IMR-90 (cell line): ENCODE data around the gene MB21D2. TPM values are rescaled to one million over a fixed set of nuclear protein-coding genes. Genes with fewer than 3 reads are reported as not detected.

ENCODE experiments used
- ATAC-seq: fragments of 200-7000 bp; cut with Tn5 transposase; 2 replicates; pipeline ENCODE4 v1.9.1; 2020; ENCODE audit warnings: low read depth, mild to moderate bottlenecking, moderate library complexity
- BruUV-seq: library from RNA; stranded (reverse); fragments of 400-500 nt; replicated peaks from 2 replicates; lab custom pipeline; 2021; lab: Mats Ljungman, UMichigan
- CTCF ChIA-PET: fragments of 300-600 bp; formaldehyde crosslinking; extraction: SDS; loops from one replicate; lab custom pipeline; 2021; ENCODE audit warnings: antibody characterized with exemption; lab: Yijun Ruan, JAX
- POLR2A ChIA-PET: fragments of 300-600 bp; sonication (Branson Sonifier 250); formaldehyde crosslinking; loops from one replicate; lab custom pipeline; 2022; ENCODE audit warnings: antibody characterized with exemption; ENCODE audit not compliant: unreplicated experiment; lab: Charles Lee
- DNase-seq: peaks from one replicate; pipeline ENCODE4 v3.0.0; 2013
- H2AFZ ChIP-seq: replicated peaks from 2 replicates; pipeline ENCODE3; 2013; ENCODE audit warnings: low read length, mild to moderate bottlenecking; ENCODE audit not compliant: poor library complexity
- H2AK5ac ChIP-seq: 2 replicates; pipeline ENCODE4 v1.6.1; 2013; ENCODE audit warnings: low read depth, low read length, inconsistent platforms
- H2AK9ac ChIP-seq: replicated peaks from 2 replicates; pipeline ENCODE3; 2013; ENCODE audit warnings: mild to moderate bottlenecking, low read depth, low read length, moderate library complexity; ENCODE audit not compliant: poor library complexity
- H2BK120ac ChIP-seq: 2 replicates; pipeline ENCODE4 v1.6.1; 2013; ENCODE audit warnings: low read depth, low read length, inconsistent platforms
- H2BK15ac ChIP-seq: 3 replicates; pipeline ENCODE4 v1.6.1; 2013; ENCODE audit warnings: low read depth, low read length, inconsistent platforms
- H2BK20ac ChIP-seq: 2 replicates; pipeline ENCODE4 v1.6.1; 2013; ENCODE audit warnings: low read depth, mild to moderate bottlenecking, inconsistent platforms, low read length, moderate library complexity
- H2BK5ac ChIP-seq: 2 replicates; pipeline ENCODE4 v1.6.1; 2013; ENCODE audit warnings: mild to moderate bottlenecking, low read depth, low read length, inconsistent platforms; ENCODE audit not compliant: poor library complexity, severe bottlenecking
- H3K14ac ChIP-seq: replicated peaks from 2 replicates; pipeline ENCODE4 v1.6.1; 2013; ENCODE audit warnings: low read depth, low read length, inconsistent platforms
- H3K18ac ChIP-seq: 2 replicates; pipeline ENCODE4 v1.6.1; 2013; ENCODE audit warnings: low read depth, low read length, control low read depth
- H3K23ac ChIP-seq: 2 replicates; pipeline ENCODE4 v1.6.1; 2013; ENCODE audit warnings: low read depth, low read length, inconsistent platforms
- H3K27ac ChIP-seq: 2 replicates; pipeline ENCODE4 v1.5.1; 2013; ENCODE audit warnings: mild to moderate bottlenecking, control low read depth, low read length; ENCODE audit not compliant: insufficient read depth
- H3K27me3 ChIP-seq: 2 replicates; pipeline ENCODE4 v1.6.1; 2013; ENCODE audit warnings: low read length; ENCODE audit not compliant: control insufficient read depth, insufficient read depth
- H3K36me3 ChIP-seq: 2 replicates; pipeline ENCODE4 v1.6.1; 2013; ENCODE audit warnings: low read length, mixed read lengths; ENCODE audit not compliant: control insufficient read depth, insufficient read depth
- H3K4ac ChIP-seq: 2 replicates; pipeline ENCODE4 v1.6.1; 2013; ENCODE audit warnings: low read depth, low read length, inconsistent platforms
- H3K4me1 ChIP-seq: 2 replicates; pipeline ENCODE4 v1.6.1; 2013; ENCODE audit warnings: low read length, mixed read lengths; ENCODE audit not compliant: control insufficient read depth, insufficient read depth
- H3K4me2 ChIP-seq: 2 replicates; pipeline ENCODE4 v1.6.1; 2013; ENCODE audit warnings: low read depth, mild to moderate bottlenecking, control low read depth, low read length, moderate library complexity
- H3K4me3 ChIP-seq: 2 replicates; pipeline ENCODE4 v1.5.1; 2013; ENCODE audit warnings: low read depth, mild to moderate bottlenecking, control low read depth, low read length, moderate library complexity; ENCODE audit not compliant: insufficient read depth
- H3K56ac ChIP-seq: 2 replicates; pipeline ENCODE4 v1.6.1; 2013; ENCODE audit warnings: low read length, inconsistent platforms; ENCODE audit not compliant: insufficient read depth; ENCODE audit errors: extremely low read depth
- H3K79me1 ChIP-seq, 2 experiments: 2 replicates each; pipeline ENCODE4 v1.6.1; 2013; ENCODE audit warnings: low read length in 2 of 2, inconsistent platforms in 1 of 2, low read depth in 1 of 2
- H3K9ac ChIP-seq: 2 replicates; pipeline ENCODE4 v1.6.1; 2013; ENCODE audit warnings: low read depth, low read length, control low read depth
- H3K9me1 ChIP-seq: 2 replicates; pipeline ENCODE4 v1.6.1; 2013; ENCODE audit warnings: low read length, inconsistent platforms; ENCODE audit not compliant: insufficient read depth
- H3K9me3 ChIP-seq: 2 replicates; pipeline ENCODE4 v1.6.1; 2013; ENCODE audit warnings: low read length; ENCODE audit not compliant: control insufficient read depth, insufficient read depth
- H4K20me1 ChIP-seq: 2 replicates; pipeline ENCODE4 v1.6.1; 2013; ENCODE audit warnings: low read length, inconsistent platforms; ENCODE audit not compliant: insufficient read depth
- H4K5ac ChIP-seq: 2 replicates; pipeline ENCODE4 v1.6.1; 2013; ENCODE audit warnings: mild to moderate bottlenecking, low read depth, low read length, control low read depth
- H4K8ac ChIP-seq, 2 experiments: 2 replicates each; pipeline ENCODE4 v1.6.1; 2013; ENCODE audit warnings: low read depth in 2 of 2, low read length in 2 of 2, control low read depth in 1 of 2, inconsistent platforms in 1 of 2
- H4K91ac ChIP-seq: 2 replicates; pipeline ENCODE4 v1.6.1; 2013; ENCODE audit warnings: low read depth, low read length, inconsistent platforms; ENCODE audit not compliant: insufficient read depth
- BHLHE40 ChIP-seq: fragments of 150-350 bp; IDR thresholded peaks from 2 replicates; pipeline ENCODE4 v1.6.1; 2016; ENCODE audit warnings: mild to moderate bottlenecking, low read depth, low read length
- CEBPB ChIP-seq: IDR thresholded peaks from 2 replicates; pipeline ENCODE4 v1.6.1; 2012; ENCODE audit warnings: low read depth, low read length, improper control_type of control experiment
- CHD1 ChIP-seq: IDR thresholded peaks from 2 replicates; pipeline ENCODE4 v1.6.1; 2012; ENCODE audit warnings: low read depth, low read length, improper control_type of control experiment
- FOS ChIP-seq: fragments of 150-350 bp; IDR thresholded peaks from 2 replicates; pipeline ENCODE4 v1.6.1; 2016; ENCODE audit warnings: low read depth, low read length
- MAFK ChIP-seq: IDR thresholded peaks from 2 replicates; pipeline ENCODE4 v1.6.1; 2012; ENCODE audit warnings: low read depth, low read length, improper control_type of control experiment
- MAZ ChIP-seq: IDR thresholded peaks from 2 replicates; pipeline ENCODE4 v1.6.1; 2012; ENCODE audit warnings: low read depth, mild to moderate bottlenecking, low read length, improper control_type of control experiment, moderate library complexity, borderline replicate concordance
- MXI1 ChIP-seq: IDR thresholded peaks from 2 replicates; pipeline ENCODE4 v1.6.1; 2012; ENCODE audit warnings: low read depth, mild to moderate bottlenecking, low read length, moderate library complexity, borderline replicate concordance
- RAD21 ChIP-seq: IDR thresholded peaks from 2 replicates; pipeline ENCODE4 v1.6.1; 2012; ENCODE audit warnings: low read length, improper control_type of control experiment
- RCOR1 ChIP-seq: IDR thresholded peaks from 2 replicates; pipeline ENCODE4 v1.6.1; 2012; ENCODE audit warnings: mild to moderate bottlenecking, low read length, improper control_type of control experiment; ENCODE audit not compliant: insufficient replicate concordance
- SMC3 ChIP-seq: fragments of 150-350 bp; IDR thresholded peaks from 2 replicates; pipeline ENCODE4 v1.6.1; 2016; ENCODE audit warnings: low read depth, mild to moderate bottlenecking, antibody characterized with exemption, low read length, moderate library complexity
- WGBS, 2 experiments: methylation state at CpG; one replicate each; pipeline versions ENCODE4 v1.1.5 to v1.1.7; 2013; ENCODE audit warnings: missing lambda C conversion rate in 2 of 2; ENCODE audit not compliant: insufficient read length in 1 of 2; ENCODE audit errors: extremely low coverage in 2 of 2; 5-methylcytosine and 5-hydroxymethylcytosine counted together
- dilution Hi-C: fragments of 300-500 bp; cut with HindIII; formaldehyde crosslinking; loops from one replicate; pipeline ENCODE4 v1.14.3; 2018; ENCODE audit warnings: low sequenced_read_pairs; ENCODE audit not compliant: unreplicated experiment
- in situ Hi-C: fragments of 300-500 bp; cut with MboI; formaldehyde crosslinking; loops from 3 replicates; pipeline ENCODE4 v1.14.3; 2019; ENCODE audit warnings: low sequenced_read_pairs, inconsistent platforms, mixed read lengths
- intact Hi-C: fragments of 100-400 bp; cut with micrococcal nuclease; formaldehyde crosslinking; loops from 2 replicates; pipeline ENCODE4 v1.10.0; 2022
- polyA plus RNA-seq, 3 experiments: library from polyadenylated mRNA; depleted of rRNA; stranded (reverse); fragments of >200 nt; gene quantifications; 2 replicates each; pipeline ENCODE4 v1.2.3, GENCODE V29; 2012; ENCODE audit warnings: low replicate concordance in 1 of 3
- total RNA-seq: library from RNA; depleted of rRNA; stranded (reverse); fragments of >200 nt; gene quantifications from 2 replicates; pipeline ENCODE4 v1.2.3, GENCODE V29; 2012
- TF ChIP-seq, protein P1 (sequence below): fragments of 150-350 bp; IDR thresholded peaks from 2 replicates; pipeline ENCODE4 v1.6.1; 2016; ENCODE audit warnings: low read depth, mild to moderate bottlenecking, low read length, moderate library complexity, borderline replicate concordance
- TF ChIP-seq, protein P2 (sequence below): fragments of 150-350 bp; IDR thresholded peaks from 2 replicates; pipeline ENCODE4 v1.6.1; 2017; ENCODE audit warnings: mild to moderate bottlenecking, antibody characterized with exemption, low read length, low read depth

MB21D2 gene
- total and polyA plus RNA-seq, 2 of the 4 experiments (the other 2 are of a cell fraction) = 13.6 to 44.8 TPM

DNA sequence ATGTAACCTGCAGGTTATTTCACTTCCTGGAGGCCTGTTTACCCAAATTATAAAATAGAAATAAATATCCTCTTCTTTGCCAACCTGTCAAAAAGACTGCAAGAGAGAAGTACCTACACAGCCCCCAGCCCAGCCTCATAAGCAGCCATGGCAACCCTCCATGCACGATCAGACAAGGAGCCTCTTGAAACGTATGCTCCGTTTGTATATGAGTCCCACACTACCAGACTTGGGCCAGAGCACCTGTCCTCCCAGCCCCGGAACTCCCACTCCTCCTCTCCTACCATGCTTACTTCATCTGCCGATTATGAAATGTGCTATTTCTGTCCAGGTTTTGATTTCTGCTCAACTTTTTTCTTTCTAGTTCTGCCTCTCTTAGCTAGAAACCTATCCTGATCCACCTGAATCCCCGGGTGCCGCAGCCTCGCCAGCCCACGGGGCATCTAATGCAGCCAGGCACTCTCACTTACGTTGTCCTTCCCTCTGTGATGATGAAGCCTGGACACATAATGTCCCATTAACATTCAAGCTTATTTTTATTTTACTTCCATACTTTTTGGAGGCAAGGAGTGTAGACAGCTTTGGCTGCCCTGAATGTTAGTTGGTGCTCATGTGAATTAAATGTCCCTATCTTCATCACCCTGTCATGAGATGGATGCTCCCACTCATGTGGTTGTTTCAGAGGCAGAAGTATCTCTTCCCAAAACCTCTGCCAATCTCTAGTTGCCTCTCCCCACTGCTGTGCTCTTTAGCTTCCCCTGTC, 73.8 kb downstream of the MB21D2 start:
- 83% methylated on average over 2 of the region's 10 CpGs; no CpG with 5 or more reads in 1 of the 2 experiments for WGBS, 2 experiments
- intact Hi-C loops = no loop called here
- H3K14ac ChIP-seq = no peak overlapping the region
- H4K20me1 ChIP-seq = peaks cover 20% of the 10 kb centered on the region; the same call in 1 of the 2 replicates
- BruUV-seq = no TSS peak
- H2BK120ac ChIP-seq = 0 out of 2 replicates have a peak overlapping the region, but pooled peaks have one; percentile 3
- H3K18ac ChIP-seq = no peak overlapping the region
- no peak overlapping the region for H3K56ac ChIP-seq
- no peak overlapping the region for H2AFZ ChIP-seq
- H2AK5ac ChIP-seq = peak overlapping the region; percentile 30; the same call in 1 of the 2 replicates
- no peak overlapping the region for H3K4me2 ChIP-seq
- DNase-seq = no peak
- no peak overlapping the region for H4K5ac ChIP-seq
- no peak overlapping the region for H3K27ac ChIP-seq
- no peak overlapping the region for H4K91ac ChIP-seq
- no peaks in the 10 kb centered on the region for H3K36me3 ChIP-seq
- H3K27me3 ChIP-seq = no peaks in the 10 kb centered on the region
- peaks cover 21% of the 10 kb centered on the region for H3K9me1 ChIP-seq
- ChIA-PET POLR2A (no interaction called here), CTCF (interaction anchor here (1.7 kb wide), 1 partner anchor 28 kb away, joined by 5 read pairs; no protein-coding TSS in a partner anchor)
- no peak overlapping the region for H2AK9ac ChIP-seq
- no peak overlapping the region for H2BK20ac ChIP-seq
- no peak for TF ChIP-seq FOS
- TF ChIP-seq CHD1 = no peak
- no peak for TF ChIP-seq SMC3
- TF ChIP-seq RCOR1 = no peak
- no peak for TF ChIP-seq BHLHE40
- no peak for TF ChIP-seq CEBPB
- TF ChIP-seq MXI1 = no peak
- TF ChIP-seq, protein P1, sequence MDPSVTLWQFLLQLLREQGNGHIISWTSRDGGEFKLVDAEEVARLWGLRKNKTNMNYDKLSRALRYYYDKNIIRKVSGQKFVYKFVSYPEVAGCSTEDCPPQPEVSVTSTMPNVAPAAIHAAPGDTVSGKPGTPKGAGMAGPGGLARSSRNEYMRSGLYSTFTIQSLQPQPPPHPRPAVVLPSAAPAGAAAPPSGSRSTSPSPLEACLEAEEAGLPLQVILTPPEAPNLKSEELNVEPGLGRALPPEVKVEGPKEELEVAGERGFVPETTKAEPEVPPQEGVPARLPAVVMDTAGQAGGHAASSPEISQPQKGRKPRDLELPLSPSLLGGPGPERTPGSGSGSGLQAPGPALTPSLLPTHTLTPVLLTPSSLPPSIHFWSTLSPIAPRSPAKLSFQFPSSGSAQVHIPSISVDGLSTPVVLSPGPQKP = no peak
- no peak for TF ChIP-seq MAFK
- no peak for TF ChIP-seq MAZ
- TF ChIP-seq, protein P2, sequence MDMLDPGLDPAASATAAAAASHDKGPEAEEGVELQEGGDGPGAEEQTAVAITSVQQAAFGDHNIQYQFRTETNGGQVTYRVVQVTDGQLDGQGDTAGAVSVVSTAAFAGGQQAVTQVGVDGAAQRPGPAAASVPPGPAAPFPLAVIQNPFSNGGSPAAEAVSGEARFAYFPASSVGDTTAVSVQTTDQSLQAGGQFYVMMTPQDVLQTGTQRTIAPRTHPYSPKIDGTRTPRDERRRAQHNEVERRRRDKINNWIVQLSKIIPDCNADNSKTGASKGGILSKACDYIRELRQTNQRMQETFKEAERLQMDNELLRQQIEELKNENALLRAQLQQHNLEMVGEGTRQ = no peak
- TF ChIP-seq RAD21 = no peak
- dilution Hi-C loops = no loop called here
- H2BK15ac ChIP-seq = no peak overlapping the region
- in situ Hi-C loops = no loop called here
- H3K4me1 ChIP-seq = peaks cover 23% of the 10 kb centered on the region
- H3K9ac ChIP-seq = no peak overlapping the region
- H3K79me1 ChIP-seq = peaks cover 49 to 79% of the 10 kb centered on the region in 2 experiments
- H4K8ac ChIP-seq = no peak overlapping the region
- no peaks in the 10 kb centered on the region for H3K9me3 ChIP-seq
- 0 out of 2 replicates have a peak overlapping the region, but pooled peaks have one; percentile 40 for H3K4ac ChIP-seq
- ATAC-seq = no peak
- peak overlapping the region; percentile 67; the same call in 1 of the 2 replicates for H3K23ac ChIP-seq
- no peak overlapping the region for H3K4me3 ChIP-seq
- no peak overlapping the region for H2BK5ac ChIP-seq
